ENCODE results near the gene KCNJ6.

DNA sequence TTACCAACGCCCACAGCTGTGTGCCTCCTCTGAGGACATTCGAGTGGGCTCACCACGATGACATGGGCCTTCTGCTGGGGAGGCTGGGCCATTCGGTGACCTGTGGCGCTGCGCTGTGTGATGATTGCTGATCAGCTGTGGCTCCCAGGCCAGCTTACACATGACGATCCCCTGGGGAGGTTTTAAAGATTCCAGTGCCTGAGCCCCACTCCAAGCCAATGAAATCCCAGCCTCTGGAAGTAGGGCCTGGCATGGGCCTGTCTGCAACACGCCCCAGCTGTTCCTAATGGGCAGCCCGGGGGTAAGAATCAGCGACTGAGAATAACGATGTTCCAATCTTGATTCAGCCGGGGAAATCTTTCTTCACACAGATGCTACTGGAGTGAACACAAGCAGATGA lies 153.7 kb downstream of the KCNJ6 start:
- TF ChIP-seq SP1 (IDR thresholded peaks at IDR 0.05), result no peak
- TF ChIP-seq HNF4A (conservative IDR thresholded peaks at IDR 0.05), result no peak
- TF ChIP-seq, protein P1, sequence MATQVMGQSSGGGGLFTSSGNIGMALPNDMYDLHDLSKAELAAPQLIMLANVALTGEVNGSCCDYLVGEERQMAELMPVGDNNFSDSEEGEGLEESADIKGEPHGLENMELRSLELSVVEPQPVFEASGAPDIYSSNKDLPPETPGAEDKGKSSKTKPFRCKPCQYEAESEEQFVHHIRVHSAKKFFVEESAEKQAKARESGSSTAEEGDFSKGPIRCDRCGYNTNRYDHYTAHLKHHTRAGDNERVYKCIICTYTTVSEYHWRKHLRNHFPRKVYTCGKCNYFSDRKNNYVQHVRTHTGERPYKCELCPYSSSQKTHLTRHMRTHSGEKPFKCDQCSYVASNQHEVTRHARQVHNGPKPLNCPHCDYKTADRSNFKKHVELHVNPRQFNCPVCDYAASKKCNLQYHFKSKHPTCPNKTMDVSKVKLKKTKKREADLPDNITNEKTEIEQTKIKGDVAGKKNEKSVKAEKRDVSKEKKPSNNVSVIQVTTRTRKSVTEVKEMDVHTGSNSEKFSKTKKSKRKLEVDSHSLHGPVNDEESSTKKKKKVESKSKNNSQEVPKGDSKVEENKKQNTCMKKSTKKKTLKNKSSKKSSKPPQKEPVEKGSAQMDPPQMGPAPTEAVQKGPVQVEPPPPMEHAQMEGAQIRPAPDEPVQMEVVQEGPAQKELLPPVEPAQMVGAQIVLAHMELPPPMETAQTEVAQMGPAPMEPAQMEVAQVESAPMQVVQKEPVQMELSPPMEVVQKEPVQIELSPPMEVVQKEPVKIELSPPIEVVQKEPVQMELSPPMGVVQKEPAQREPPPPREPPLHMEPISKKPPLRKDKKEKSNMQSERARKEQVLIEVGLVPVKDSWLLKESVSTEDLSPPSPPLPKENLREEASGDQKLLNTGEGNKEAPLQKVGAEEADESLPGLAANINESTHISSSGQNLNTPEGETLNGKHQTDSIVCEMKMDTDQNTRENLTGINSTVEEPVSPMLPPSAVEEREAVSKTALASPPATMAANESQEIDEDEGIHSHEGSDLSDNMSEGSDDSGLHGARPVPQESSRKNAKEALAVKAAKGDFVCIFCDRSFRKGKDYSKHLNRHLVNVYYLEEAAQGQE (IDR thresholded peaks at IDR 0.05), result no peak

All from liver (tissue), 2 donors.